SU-DHL-6 (cell line): ENCODE results near the gene TCF4.

ENCODE experiments used
- H2AFZ ChIP-seq: fragments of 200-600 bp; sonication (generic); 2 replicates; pipeline ENCODE4 v1.6.1; 2014; ENCODE audit warnings: low read depth, mild to moderate bottlenecking, moderate library complexity, mixed read lengths, antibody characterized with exemption, low read length; ENCODE audit not compliant: severe bottlenecking
- H3F3A ChIP-seq: fragments of 200-600 bp; shearing (Covaris generic); 2 replicates; pipeline ENCODE4 v1.6.0; 2016; ENCODE audit warnings: antibody characterized with exemption, mild to moderate bottlenecking; ENCODE audit not compliant: insufficient read depth
- H3K27ac ChIP-seq: fragments of 200-600 bp; sonication (generic); 2 replicates; pipeline ENCODE4 v1.5.1; 2016; ENCODE audit warnings: low read depth, mild to moderate bottlenecking, low read length, moderate library complexity, mixed read lengths
- H3K27me3 ChIP-seq: fragments of 200-600 bp; sonication (generic), shearing (Covaris generic); 2 replicates; pipeline ENCODE4 v1.6.0; 2014; ENCODE audit warnings: mild to moderate bottlenecking, low read length
- H3K36me3 ChIP-seq: fragments of 200-600 bp; sonication (generic); 2 replicates; pipeline ENCODE4 v1.6.1; 2014; ENCODE audit warnings: mild to moderate bottlenecking, low read length, mixed read lengths
- H3K4me2 ChIP-seq: fragments of 300-600, 200-600 bp; shearing (Covaris generic), sonication (generic); 2 replicates; pipeline ENCODE4 v1.6.0; 2014; ENCODE audit warnings: low read length, low read depth, mild to moderate bottlenecking; ENCODE audit not compliant: poor library complexity, severe bottlenecking
- H3K4me3 ChIP-seq: fragments of 200-600 bp; sonication (generic); 2 replicates; pipeline ENCODE4 v1.5.1; 2014; ENCODE audit warnings: antibody characterized with exemption, low read length, mild to moderate bottlenecking, mixed read lengths; ENCODE audit not compliant: insufficient read depth, poor library complexity, severe bottlenecking
- H3K79me2 ChIP-seq: fragments of 200-600 bp; sonication (generic); 2 replicates; pipeline ENCODE4 v1.6.1; 2014; ENCODE audit warnings: mild to moderate bottlenecking, low read length, moderate library complexity; ENCODE audit not compliant: insufficient read depth
- H3K9ac ChIP-seq: fragments of 200-600 bp; sonication (generic); 2 replicates; pipeline ENCODE4 v1.7.0; 2014; ENCODE audit warnings: mild to moderate bottlenecking, low read length
- H3K9me2 ChIP-seq: fragments of 200-600 bp; sonication (generic); replicated peaks from 2 replicates; pipeline ENCODE4 v1.6.1; 2014; ENCODE audit warnings: low read length; ENCODE audit not compliant: insufficient read depth
- H3K9me3 ChIP-seq: fragments of 200-600 bp; sonication (generic); 2 replicates; pipeline ENCODE4 v1.6.1; 2014; ENCODE audit warnings: low read length, mixed read lengths; ENCODE audit not compliant: insufficient read depth
- H4K20me1 ChIP-seq: fragments of 200-600 bp; sonication (generic); 2 replicates; pipeline ENCODE4 v1.6.1; 2014; ENCODE audit warnings: low read depth, mild to moderate bottlenecking, antibody characterized with exemption, low read length, moderate library complexity, mixed read lengths
- CTCF ChIP-seq: fragments of 200-600 bp; sonication (generic); IDR thresholded peaks from one replicate; pipeline ENCODE4 v1.5.1; 2017; ENCODE audit warnings: antibody characterized with exemption, mild to moderate bottlenecking, low read length, moderate library complexity; ENCODE audit not compliant: insufficient read depth, poor library complexity, severe bottlenecking
- EZH2phosphoT487 ChIP-seq: fragments of 200-600 bp; sonication (generic), shearing (Covaris generic); conservative IDR thresholded peaks from 2 replicates; pipeline ENCODE4 v1.6.1; 2018; ENCODE audit warnings: mild to moderate bottlenecking, antibody characterized with exemption, low read length, moderate library complexity, mixed read lengths

Gene TCF4

GRCh38 chr18:55252053-55252675, 335.8 kb downstream of the TCF4 start:
- H3K27ac ChIP-seq, result no peak overlapping the region
- H3K79me2 ChIP-seq, result no peaks in the 10 kb centered on the region
- H4K20me1 ChIP-seq, result no peaks in the 10 kb centered on the region
- H3F3A ChIP-seq, result no peaks in the 10 kb centered on the region
- TF ChIP-seq EZH2phosphoT487, result no peak
- TF ChIP-seq CTCF, result no peak
- H3K9me2 ChIP-seq, result no peaks in the 10 kb centered on the region
- H3K9ac ChIP-seq, result no peak overlapping the region
- H3K27me3 ChIP-seq, result no peaks in the 10 kb centered on the region
- H3K4me2 ChIP-seq, result no peak overlapping the region
- no peaks in the 10 kb centered on the region for H3K36me3 ChIP-seq
- H3K4me3 ChIP-seq, result no peak overlapping the region
- no peaks in the 10 kb centered on the region for H3K9me3 ChIP-seq
- H2AFZ ChIP-seq, result no peak overlapping the region

GRCh38 chr18:55251254-55251971, 336.6 kb downstream of the TCF4 start:
- Histone ChIP-seq H3F3A (no peaks in the 10 kb centered on the region), H3K9ac (no peak overlapping the region), H4K20me1 (no peaks in the 10 kb centered on the region), H3K27ac (no peak overlapping the region), H2AFZ (no peak overlapping the region), H3K4me3 (no peak overlapping the region), H3K9me2 (no peaks in the 10 kb centered on the region), H3K4me2 (no peak overlapping the region), H3K36me3 (no peaks in the 10 kb centered on the region), H3K27me3 (no peaks in the 10 kb centered on the region), H3K9me3 (no peaks in the 10 kb centered on the region), H3K79me2 (no peaks in the 10 kb centered on the region)
- TF ChIP-seq CTCF, result no peak
- TF ChIP-seq EZH2phosphoT487, result no peak

GRCh38 chr18:55250768-55251173, 337.2 kb downstream of the TCF4 start:
- Histone ChIP-seq H3K4me3 (no peak overlapping the region), H3K36me3 (no peaks in the 10 kb centered on the region), H3F3A (no peaks in the 10 kb centered on the region), H3K9ac (no peak overlapping the region), H3K9me2 (no peaks in the 10 kb centered on the region), H3K9me3 (no peaks in the 10 kb centered on the region), H3K27ac (no peak overlapping the region), H4K20me1 (no peaks in the 10 kb centered on the region), H3K79me2 (no peaks in the 10 kb centered on the region), H2AFZ (no peak overlapping the region), H3K4me2 (no peak overlapping the region), H3K27me3 (no peaks in the 10 kb centered on the region)
- TF ChIP-seq EZH2phosphoT487 (no peak), CTCF (no peak)
